Endothelial cell (in vitro differentiated cells): Measurements from ENCODE around the gene RHOV. TPM values are rescaled to one million over a fixed set of nuclear protein-coding genes. Genes with fewer than 3 reads are reported as not detected.

Experiments
- DNase-seq: peaks from one replicate; pipeline ENCODE4 v3.0.0; 2021; ENCODE audit warnings: low spot score
- H3K27ac Mint-ChIP-seq: one replicate; pipeline ENCODE4 v1.8.0; 2021; ENCODE audit warnings: mixed read lengths, inconsistent platforms; ENCODE audit not compliant: unreplicated experiment
- H3K27me3 Mint-ChIP-seq: one replicate; pipeline ENCODE4 v1.8.0; 2021; ENCODE audit warnings: mild to moderate bottlenecking, moderate library complexity, mixed read lengths, inconsistent platforms; ENCODE audit not compliant: unreplicated experiment
- H3K36me3 Mint-ChIP-seq: one replicate; pipeline ENCODE4 v1.8.0; 2021; ENCODE audit warnings: mild to moderate bottlenecking, low read depth, mixed read lengths, inconsistent platforms; ENCODE audit not compliant: unreplicated experiment
- H3K4me1 Mint-ChIP-seq: one replicate; pipeline ENCODE4 v1.8.0; 2021; ENCODE audit warnings: mild to moderate bottlenecking, mixed read lengths, inconsistent platforms; ENCODE audit not compliant: unreplicated experiment
- H3K4me3 Mint-ChIP-seq: one replicate; pipeline ENCODE4 v1.8.0; 2021; ENCODE audit warnings: mild to moderate bottlenecking, mixed read lengths, inconsistent platforms; ENCODE audit not compliant: unreplicated experiment
- H3K9me3 Mint-ChIP-seq: one replicate; pipeline ENCODE4 v1.8.0; 2021; ENCODE audit warnings: mixed read lengths, inconsistent platforms; ENCODE audit not compliant: unreplicated experiment
- total RNA-seq: library from RNA; stranded (reverse); fragmentation: NEBNext Ultra II Directional; extraction: Animal tissue kit (Norgen Biotek cat#: 25700); gene quantifications from one replicate; pipeline ENCODE4 v1.2.1, GENCODE V29; 2021; ENCODE audit not compliant: unreplicated experiment
- TF ChIP-seq, protein P1 (sequence below): fragments of 200-600 bp; sonication (generic); IDR thresholded peaks from one replicate; pipeline ENCODE4 v1.5.0; 2021; ENCODE audit warnings: antibody characterized with exemption; ENCODE audit not compliant: unreplicated experiment

The RHOV gene
- total RNA-seq, 1 donor from 2014 or later, result 1.4 TPM

GRCh38 chr15:40845036-40845435 lies 29.0 kb downstream of the RHOV start:
- H3K4me1 Mint-ChIP-seq, result peaks cover 26% of the 10 kb centered on the region
- no peak for DNase-seq
- H3K27ac Mint-ChIP-seq, result peak overlapping the region; percentile 36
- H3K9me3 Mint-ChIP-seq, result no peaks in the 10 kb centered on the region
- peak overlapping the region; percentile 92 for H3K4me3 Mint-ChIP-seq
- H3K36me3 Mint-ChIP-seq, result peaks cover 5% of the 10 kb centered on the region
- TF ChIP-seq, protein P1, sequence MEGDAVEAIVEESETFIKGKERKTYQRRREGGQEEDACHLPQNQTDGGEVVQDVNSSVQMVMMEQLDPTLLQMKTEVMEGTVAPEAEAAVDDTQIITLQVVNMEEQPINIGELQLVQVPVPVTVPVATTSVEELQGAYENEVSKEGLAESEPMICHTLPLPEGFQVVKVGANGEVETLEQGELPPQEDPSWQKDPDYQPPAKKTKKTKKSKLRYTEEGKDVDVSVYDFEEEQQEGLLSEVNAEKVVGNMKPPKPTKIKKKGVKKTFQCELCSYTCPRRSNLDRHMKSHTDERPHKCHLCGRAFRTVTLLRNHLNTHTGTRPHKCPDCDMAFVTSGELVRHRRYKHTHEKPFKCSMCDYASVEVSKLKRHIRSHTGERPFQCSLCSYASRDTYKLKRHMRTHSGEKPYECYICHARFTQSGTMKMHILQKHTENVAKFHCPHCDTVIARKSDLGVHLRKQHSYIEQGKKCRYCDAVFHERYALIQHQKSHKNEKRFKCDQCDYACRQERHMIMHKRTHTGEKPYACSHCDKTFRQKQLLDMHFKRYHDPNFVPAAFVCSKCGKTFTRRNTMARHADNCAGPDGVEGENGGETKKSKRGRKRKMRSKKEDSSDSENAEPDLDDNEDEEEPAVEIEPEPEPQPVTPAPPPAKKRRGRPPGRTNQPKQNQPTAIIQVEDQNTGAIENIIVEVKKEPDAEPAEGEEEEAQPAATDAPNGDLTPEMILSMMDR, result no peak
- peaks cover 20% of the 10 kb centered on the region for H3K27me3 Mint-ChIP-seq

DNA sequence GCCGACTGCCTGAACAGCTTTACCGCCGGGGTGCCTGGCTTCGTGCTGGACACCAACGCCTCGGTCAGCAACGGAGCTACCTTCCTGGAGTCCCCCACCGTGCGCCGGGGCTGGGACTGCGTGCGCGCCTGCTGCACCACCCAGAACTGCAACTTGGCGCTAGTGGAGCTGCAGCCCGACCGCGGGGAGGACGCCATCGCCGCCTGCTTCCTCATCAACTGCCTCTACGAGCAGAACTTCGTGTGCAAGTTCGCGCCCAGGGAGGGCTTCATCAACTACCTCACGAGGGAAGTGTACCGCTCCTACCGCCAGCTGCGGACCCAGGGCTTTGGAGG lies 29.4 kb downstream of the RHOV start:
- Mint-ChIP-seq H3K4me1 (peaks cover 26% of the 10 kb centered on the region), H3K4me3 (peak overlapping the region; percentile 92), H3K36me3 (peaks cover 5% of the 10 kb centered on the region), H3K27me3 (peaks cover 20% of the 10 kb centered on the region), H3K27ac (peak overlapping the region; percentile 36), H3K9me3 (no peaks in the 10 kb centered on the region)
- TF ChIP-seq, protein P1, result no peak
- DNase-seq, result no peak

- peaks cover 5% of the 10 kb centered on the region for H3K36me3 Mint-ChIP-seq
- DNase-seq, result peak; percentile 32
- peaks cover 20% of the 10 kb centered on the region for H3K27me3 Mint-ChIP-seq
- no peaks in the 10 kb centered on the region for H3K9me3 Mint-ChIP-seq
- TF ChIP-seq, protein P1, result no peak
- peak within 1 kb of the TSS; percentile 64 for H3K27ac Mint-ChIP-seq
- H3K4me1 Mint-ChIP-seq, result peaks cover 26% of the 10 kb centered on the region
- peak within 1 kb of the TSS; percentile 92 for H3K4me3 Mint-ChIP-seq
These were observed 29.9 kb downstream of the RHOV start, which contains the start of gene SPINT1 for GRCh38 chr15:40843885-40844695. SPINT1 (plus strand) TSS chr15:40844048; CDS start chr15:40844555, 507 bp downstream.

GRCh38 chr15:40843261-40843884 lies 30.7 kb downstream of the RHOV start:
- TF ChIP-seq, protein P1, result no peak
- H3K36me3 Mint-ChIP-seq, result peaks cover 5% of the 10 kb centered on the region
- peak overlapping the region; percentile 87 for H3K4me3 Mint-ChIP-seq
- peak overlapping the region; percentile 64 for H3K27ac Mint-ChIP-seq
- peaks cover 20% of the 10 kb centered on the region for H3K27me3 Mint-ChIP-seq
- no peaks in the 10 kb centered on the region for H3K9me3 Mint-ChIP-seq
- peaks cover 26% of the 10 kb centered on the region for H3K4me1 Mint-ChIP-seq
- peak; percentile 30 for DNase-seq

- H3K4me3 Mint-ChIP-seq, result no peak overlapping the region
- H3K27ac Mint-ChIP-seq, result no peak overlapping the region
- H3K27me3 Mint-ChIP-seq, result peaks cover 17% of the 10 kb centered on the region
- TF ChIP-seq, protein P1, result no peak
- H3K4me1 Mint-ChIP-seq, result peaks cover 11% of the 10 kb centered on the region
- DNase-seq, result no peak
- H3K36me3 Mint-ChIP-seq, result no peaks in the 10 kb centered on the region
- H3K9me3 Mint-ChIP-seq, result no peaks in the 10 kb centered on the region
These were observed 32.3 kb downstream of the RHOV start for GRCh38 chr15:40841741-40842140.
